ENCODE results near the gene IP6K1.
"Not testable (repeated sequence)": the region's sequence is repeated elsewhere in the genome, so short reads cannot be mapped to it uniquely, and the experiment has no call there.

The IP6K1 gene

DNA sequence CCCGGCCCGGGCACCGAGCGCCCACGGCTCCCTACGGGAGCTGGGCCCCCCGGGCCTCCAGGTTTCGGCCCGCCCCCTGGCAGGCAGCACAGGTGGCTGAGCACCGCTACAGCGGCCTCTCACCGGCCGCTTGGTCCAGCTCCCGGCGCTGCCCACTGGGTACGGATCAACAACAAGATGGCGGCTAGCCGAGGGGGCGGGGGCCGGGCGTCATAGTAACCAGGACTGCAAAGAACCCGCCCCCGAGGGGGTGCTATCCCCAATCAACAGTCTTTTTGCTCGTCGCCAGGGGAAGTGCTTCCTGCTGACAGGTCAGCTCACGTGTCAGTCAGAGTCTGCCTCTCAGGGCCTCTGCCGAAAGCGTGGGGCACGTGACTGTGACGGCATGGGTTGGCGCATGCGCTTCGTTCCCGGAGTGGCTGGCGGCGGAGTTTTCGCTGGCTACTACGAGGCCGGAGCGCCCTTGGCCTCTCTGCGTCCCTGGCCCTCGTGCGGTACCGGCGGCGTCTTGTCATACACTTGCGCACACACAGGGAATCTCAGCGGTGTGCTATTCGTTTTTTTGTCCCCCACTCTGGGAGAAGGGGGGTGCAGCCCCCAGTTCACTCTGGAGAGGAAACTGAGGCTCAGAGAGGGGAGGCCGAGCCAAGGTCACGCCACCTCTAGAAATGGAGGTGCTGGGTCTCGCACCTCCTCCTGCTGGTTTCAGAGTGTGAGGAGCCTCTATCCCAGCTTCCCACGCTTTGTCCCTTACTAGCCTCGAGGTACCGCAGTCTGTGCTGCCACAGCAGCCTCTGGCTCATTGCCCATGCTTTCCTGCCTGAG, at the start of gene IP6K1:
TSS of gene IP6K1 (minus strand) at position 186 of the 825 bp plus-strand sequence. CDS start 38,502 bp downstream, outside the sequence.
- DNase-seq, result peak; percentile 100

DNA sequence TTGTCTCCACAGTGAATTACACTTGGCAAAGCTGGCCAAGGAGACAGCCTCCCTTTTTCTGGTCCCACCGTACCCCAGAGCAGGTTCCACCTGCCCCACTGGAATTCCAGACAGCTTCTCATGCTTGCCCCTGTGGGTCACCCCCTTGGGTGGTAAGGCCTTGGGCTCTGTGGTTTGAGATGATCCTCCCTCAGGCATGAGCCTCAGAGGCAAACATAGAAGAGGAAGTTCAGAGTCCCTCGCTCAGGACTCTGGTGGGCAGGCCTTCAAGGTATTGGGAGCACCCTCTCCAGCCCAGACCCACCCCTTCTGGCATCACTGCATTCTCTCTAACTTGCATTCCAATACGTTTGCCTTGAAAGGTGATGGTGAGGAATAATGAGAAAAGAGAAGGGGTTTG, 45.0 kb upstream of the IP6K1 start:
- no peak for DNase-seq

DNA sequence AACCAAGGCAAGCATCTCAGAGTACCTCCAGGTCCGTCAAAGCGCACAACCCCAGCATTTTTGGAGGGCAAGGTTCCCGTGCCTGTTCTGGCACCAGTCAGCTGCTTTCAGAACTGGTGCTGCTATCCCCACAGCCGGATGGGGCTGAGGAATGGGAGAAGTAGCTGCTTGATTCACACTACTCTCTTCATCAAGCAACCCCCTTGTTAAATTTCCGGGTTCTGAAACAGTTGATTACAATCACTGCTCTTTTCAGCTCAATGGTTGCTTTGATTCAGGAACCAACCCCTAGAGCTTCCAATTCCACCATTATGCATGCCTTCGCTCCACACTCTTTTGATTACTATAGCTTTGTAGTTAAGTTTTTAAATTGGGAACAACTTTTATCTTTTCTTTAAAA, 39.7 kb upstream of the IP6K1 start:
- no peak for DNase-seq

DNA sequence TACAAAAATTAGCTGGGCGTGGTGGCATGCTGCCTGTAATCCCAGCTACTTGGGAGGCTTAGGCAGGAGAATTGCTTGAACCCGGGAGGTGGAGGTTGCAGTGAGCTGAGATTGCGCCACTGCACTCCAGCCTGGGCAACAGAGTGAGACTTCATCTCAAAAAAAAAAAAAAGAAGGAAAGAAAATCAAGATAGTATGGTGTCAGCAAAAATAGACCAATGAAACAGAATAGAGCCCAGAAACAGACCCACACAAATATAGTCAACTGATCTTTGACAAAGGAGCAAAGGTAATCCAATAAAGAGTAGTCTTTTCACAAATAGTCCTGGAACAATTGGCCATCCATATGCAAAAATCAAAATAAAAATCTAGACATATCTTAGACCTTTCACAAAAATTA, 36.8 kb upstream of the IP6K1 start:
- DNase-seq, result not testable (repeated sequence)

DNA sequence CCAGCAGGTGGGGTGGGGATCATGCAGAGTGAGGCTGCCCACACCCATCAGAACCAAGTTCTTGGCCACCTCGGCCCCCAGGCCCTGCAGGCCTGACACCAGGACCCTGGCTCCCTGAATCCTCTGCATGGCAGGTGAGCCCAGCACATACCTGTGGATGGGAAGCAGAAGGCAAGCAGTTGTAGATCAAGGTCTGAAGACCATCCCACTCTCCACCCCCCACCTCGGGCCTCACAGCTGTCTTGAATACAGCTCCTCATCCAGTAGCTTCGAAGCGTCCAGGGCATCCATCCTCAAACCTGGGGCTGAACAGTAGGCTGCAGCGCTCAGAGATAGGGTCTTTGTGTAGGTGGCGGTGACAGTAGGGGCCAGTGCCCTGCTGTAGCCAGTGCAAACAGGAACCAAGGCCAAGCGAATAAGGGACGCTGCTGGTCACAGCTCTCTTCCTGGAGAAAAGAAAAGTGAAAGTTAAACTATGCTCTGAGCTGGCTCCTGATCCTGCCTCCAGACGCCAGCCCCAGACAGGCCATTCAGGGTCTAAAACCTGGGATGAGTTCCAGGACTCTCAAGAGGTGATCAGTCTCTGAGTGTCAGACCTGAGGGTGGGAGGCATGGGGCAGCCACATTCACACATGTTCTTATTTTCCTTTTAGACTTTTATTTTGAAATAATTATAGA, 27.3 kb upstream of the IP6K1 start, which contains the start of gene UBA7:
TSS of gene UBA7 (minus strand) at position 457 of the 678 bp plus-strand sequence. CDS start at position 291, 166 bp downstream.
- peak; percentile 83 for DNase-seq

DNA sequence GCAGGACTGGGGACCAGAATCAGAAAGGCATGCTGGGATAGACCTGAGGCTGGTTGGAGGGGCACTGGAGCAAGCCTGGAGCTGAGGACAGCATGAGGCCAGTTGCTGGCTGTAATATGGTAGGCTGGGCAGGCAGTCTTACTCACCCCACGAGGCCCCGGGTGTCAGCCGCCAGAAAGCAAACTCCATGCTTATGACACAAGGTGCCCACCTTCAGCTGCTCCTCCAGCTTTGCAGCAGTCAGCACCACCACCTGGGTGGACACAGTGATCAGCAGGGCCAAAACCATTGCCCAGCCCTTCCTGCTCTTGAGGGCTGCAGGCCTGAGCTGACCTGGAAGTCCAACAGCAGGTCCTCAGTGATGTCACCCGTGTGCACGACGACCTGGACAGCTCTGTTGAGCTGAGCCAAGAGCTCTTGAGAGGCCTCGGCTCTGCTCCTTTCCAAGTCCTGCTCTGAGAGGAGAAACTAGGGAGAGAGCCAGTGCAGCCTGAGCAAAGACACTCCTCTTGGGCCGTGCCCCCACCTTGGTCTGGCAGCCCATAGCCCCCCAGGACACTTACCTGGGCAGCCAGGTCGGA, 26.7 kb upstream of the IP6K1 start:
- no peak for DNase-seq

DNA sequence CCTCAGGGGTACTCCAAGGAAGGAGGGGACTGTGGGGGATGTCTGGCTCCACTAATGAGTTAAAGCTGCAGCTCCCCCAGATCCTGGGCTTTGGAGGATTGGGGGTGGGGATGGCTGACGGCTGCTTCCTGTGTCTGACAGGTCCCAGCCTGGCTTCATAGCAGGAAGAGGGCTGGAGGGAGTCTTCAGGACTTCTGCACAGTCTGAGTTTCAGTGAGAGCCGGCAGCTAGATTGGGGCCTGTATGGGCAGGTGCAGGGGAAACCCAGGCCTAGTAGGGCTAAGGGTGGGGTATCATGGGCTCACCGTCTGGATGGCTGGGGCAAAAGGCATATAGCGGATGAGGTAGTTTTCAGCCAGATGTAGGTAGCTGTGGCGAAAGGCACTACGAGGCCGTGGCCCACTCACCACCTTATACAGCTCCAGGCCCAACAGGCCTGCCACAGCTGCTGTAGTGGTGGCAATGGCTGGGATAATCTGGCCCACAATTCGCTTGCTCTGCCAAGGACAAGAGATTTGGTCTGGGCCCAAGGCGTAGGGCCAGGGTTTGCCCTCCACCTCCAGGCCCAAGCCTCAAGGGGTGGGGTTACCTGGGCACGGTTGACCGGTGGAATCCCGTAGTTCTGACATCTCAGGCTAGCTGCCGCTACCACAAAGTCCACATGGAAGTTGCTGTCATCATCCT, 21.2 kb upstream of the IP6K1 start:
- DNase-seq, result peak; percentile 34

DNA sequence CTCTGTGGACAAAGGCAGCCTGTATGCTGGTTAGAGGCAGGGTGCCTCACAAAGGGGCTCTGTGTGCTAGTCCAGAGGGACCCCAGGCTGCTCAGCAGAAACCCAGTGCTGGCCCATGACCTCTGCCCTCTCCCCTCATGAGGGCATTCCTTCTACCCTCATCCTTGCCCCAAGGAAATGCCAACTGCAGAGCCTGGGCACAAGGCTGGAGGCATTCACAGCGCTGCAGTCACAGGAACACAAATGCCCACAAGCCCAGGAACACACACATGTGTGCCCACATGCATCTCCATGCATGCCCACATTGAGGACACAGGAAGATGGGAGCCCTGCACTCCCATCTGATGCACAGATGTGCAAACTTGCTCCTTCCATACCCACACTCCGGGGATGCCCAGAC, 20.5 kb upstream of the IP6K1 start:
- no peak for DNase-seq

DNA sequence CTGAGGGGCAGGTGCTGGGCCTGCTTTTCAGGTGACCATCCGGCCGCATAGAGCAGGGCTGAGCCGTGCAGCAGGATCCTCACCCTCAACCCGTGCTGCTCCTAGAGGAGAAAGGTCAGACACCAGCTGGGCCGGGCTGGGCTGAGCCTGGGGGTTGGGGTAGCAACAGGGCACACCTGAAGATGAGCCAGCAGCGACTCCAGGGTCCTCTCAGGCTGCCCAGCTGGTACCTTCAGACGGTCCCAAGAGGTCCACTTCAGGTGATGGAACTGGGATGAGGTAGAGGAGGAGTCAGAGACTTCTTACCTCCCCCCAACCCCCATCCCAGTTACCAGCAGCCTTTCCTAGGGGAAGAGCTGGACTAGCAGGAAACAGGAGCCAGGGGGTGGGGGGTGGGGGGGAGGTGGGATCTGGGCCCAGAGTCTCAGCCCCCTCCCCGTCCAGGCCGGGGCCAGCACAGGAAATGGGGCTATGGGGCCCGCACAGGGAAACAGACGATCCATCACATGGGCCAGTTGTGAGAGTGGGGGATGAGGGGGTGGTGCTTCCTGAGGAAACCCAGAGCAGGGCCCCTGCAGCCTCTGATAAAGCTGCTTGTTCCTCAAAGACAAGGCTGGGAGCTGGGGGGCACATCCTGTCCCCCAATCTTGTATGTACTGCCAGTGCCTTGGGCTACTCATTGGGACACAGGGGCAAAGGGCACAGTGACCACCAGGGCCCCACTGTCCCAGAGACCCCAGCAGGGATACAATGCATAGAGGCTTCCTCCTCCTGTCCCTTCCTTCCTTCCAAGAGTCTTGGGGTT, 19.8 kb upstream of the IP6K1 start:
- peak; percentile 89 for DNase-seq

DNA sequence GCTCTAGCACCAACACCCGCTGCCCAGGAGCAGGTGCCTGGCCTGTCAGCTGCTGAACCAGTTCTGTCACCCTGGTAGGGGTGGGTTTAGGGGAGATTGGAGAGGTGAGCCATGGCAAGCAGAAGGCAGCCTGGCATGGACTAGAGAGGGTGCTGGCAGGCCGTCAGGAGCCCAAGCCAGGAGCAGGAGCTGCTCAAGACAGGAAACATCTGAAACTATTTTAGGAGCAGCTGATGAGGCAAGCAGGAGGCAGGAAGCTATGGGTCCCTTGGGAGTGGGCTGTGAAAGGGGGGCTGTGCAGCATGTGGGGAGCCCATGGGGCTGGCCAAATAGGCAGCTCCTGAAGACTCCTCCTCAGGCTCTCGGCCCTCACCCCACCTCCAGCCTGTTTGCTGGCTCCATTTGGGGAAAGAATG, 19.0 kb upstream of the IP6K1 start:
- DNase-seq, result peak; percentile 98

DNA sequence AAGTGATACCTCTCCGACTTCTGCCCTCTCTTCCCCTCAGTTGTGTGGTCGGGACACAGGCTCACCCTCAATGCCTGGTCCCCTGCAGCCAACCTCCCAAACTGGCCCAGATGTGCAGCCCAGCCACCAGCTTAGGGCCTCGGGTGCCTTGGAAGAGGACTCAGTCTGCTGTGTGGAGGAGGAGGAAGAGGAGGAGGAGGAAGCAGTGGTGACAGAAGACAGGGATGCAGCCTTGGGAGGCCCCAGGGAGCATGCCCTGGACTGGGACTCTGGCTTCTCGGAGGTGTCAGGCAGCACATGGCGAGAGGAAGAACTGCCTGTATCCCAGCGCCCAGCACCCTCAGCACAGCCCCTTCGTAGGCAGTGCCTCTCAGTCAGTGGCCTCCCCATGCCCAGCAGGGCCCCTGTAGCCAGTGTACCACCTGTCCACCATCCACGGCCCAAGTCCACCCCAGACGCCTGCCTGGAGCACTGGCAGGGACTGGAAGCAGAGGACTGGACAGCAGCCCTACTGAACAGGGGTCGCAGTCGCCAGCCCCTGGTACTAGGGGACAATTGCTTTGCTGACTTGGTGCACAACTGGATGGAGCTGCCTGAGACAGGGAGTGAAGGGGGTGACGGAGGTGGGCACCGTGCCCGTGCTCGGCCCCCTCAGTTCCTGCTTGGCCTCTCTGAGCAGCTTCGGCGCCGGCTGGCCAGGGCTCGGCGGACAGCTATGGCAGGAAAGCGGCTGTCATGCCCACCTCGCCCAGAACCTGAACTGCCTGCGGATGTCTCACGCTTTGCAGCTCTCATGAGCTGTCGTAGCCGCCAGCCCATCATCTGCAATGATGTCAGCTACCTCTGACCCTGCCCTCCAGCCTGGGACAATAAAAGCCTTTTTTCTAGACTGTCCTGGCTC, 18.0 kb upstream of the IP6K1 start:
- DNase-seq, result peak; percentile 22

DNA sequence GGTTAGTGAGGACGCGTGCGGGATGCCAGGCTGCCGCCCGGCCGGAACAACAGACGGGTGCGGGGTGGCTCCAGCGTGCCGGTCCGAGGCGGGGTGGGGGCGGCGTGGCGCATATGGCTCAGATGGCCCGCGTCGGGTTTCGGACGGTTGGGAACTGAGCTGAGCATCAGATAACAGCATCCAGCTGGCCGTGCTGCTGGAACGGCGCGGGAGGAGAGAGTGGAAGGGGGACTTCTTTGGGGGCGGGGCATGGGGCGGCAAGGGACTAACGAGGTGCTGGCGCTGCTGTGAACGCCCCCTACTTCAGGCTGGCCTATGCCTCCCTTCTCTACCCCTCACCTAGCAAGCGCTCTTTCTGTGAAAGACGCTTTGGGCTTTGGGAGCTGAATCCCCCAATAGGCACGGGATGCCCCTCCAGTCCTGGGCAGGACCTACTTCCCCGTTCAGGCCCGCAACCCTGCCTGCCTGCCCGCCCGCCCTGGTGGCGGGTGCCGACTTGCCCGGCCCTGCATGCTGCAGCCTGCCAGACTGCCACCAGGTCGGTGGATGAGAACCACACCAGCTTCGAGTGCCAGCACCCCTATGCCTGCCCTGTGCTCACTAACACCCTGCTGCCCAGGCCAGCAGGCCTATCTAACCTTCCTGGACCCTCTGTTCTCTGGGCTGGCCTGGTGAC, 17.3 kb upstream of the IP6K1 start:
- peak; percentile 56 for DNase-seq

DNA sequence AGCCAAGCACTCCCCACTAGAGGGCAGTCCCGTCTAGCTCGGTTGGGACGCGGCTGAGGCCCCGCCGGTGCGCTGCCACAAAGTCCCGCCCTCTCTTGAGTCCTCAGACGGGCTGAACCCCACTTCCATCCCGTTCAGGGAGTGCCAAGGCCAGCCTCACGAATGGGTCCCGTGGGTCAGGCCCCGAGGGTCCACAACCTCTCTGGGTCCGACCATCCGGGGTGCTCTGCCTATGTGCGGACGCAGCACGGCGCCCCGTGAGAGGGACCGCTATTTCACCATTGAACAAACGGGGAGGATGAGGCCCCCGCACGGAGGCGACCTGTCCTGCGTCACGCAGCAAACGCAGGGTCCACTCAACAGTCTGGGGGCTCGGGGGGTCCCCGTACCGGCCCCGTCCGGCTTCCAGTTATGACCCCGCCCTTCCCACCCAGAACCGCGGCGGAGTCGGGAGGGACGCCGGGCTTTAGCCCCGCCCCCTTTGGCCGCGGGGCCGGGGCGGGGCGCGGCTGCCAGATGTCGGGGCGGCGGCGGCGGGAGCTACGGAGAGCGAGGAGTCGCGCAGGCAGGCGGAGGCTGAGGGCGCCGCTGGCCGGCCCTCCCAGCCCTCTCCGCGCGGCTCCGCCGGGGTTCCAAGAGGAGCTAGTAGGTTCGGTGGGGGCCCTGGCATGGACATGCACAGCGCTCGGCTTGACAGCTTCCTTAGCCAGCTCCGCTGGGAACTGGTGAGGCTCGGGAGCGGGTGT, 16.6 kb upstream of the IP6K1 start, which contains the start of gene INKA1:
TSS of gene INKA1 (plus strand) at position 543 of the 746 bp plus-strand sequence. CDS start at position 675, 132 bp downstream.
- DNase-seq, result peak; percentile 80

DNA sequence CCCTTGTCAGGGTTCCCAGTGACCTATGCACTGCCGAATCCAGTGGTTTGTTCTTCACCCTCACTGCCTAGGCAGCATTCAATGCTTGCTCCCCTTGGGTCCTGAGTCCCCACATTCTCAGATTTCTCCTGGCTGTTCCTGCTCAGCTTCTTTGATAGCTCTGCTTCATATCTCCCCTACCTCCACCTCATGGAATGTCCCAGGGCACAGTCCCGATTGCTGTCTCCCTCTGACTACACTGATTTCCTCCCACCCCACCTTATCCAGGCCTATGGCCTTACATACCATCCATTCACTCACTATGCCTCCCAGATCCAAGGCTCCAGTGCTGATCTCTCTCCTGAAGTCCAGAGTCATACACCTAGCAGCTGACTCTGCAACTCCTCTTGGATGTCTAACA, 14.8 kb upstream of the IP6K1 start:
- no peak for DNase-seq

DNA sequence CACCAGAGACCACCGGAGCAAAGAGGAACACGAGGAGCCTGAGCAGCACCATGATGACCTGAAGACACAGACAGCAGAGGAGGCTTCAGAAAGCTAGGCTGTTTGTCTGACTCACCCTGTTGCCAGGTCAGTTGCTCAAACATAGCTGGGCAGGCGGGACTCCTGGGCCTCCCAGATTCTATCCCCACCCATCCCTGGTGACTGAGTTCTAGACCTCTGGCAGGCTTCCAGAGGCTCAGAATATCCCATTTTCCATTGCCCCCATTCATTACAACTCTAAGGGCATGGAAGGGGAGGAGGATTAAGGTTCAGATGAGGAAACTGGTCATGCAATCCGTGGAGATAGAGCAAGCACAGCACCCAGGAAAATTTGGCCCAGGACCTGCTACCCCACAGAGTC, 13.4 kb upstream of the IP6K1 start, which contains the start of gene CDHR4:
TSS of gene CDHR4 (minus strand) at position 113 of the 400 bp plus-strand sequence. CDS start at position 52, 61 bp downstream.
- peak; percentile 65 for DNase-seq

DNA sequence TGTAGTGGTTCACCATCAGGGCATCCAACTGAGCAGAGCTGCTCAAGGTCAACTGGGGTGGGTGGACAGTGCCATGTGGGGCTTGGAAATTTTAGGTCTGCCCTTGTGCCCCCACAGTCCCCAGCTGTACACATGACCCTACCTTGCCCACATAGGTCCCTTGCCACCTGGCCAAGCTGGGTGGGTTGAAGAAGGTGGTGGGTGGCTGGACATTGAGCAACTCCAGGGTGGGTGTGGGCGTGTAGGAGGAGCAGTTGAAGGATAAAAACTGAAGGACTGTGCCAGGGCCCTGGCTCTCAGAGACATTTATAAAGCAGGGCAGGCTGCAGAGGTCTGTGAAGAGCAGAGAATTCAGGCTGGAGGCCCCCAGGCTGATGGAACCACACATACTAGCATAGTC, 12.8 kb upstream of the IP6K1 start:
- no peak for DNase-seq

DNA sequence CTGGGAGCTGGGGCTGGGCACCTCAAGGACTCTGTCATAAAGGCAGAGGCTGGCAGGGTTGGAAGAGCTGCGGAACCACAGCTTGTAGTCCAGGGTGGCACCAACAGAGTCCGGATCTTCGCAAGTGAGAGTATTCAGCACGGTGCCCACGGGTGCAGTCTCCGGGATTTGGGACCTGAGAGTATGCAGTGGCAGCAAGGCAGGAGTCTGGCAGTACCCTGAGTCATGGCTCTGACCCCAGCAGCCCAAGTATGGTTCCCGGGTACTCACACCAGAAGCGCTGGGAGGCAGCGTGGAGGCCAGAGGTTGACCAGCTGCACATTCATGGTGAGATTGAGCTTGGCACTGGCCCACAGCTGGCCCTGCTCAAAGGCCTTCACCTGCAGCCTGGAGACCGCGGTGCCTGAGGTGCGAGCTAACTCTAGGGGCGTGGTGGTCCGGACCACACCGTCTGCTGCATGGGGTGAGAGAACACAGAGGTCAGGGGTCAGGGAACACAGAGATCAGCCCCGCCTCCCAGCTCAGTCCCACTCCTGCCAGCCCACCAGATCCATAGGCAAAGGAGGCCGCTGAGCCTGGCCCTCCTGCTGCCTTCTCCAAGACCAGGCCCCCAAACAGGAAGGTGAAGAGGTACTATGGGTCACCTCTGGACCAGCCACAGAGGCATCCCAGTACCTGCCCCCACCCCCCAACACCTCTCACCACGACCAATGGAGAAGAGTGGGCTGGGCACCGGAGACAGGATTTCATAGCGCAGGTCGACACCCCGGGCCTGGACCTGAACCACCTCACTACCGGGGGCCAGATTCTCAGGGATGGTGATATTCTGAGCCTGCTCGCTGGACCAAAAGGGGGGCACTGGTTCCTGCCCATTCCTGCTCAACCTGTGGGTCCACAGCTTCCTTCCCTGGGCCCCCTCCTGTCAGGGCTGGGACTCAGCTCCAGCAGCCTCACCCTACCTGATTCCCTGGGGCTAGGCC, 8.9 kb upstream of the IP6K1 start:
- no peak for DNase-seq

DNA sequence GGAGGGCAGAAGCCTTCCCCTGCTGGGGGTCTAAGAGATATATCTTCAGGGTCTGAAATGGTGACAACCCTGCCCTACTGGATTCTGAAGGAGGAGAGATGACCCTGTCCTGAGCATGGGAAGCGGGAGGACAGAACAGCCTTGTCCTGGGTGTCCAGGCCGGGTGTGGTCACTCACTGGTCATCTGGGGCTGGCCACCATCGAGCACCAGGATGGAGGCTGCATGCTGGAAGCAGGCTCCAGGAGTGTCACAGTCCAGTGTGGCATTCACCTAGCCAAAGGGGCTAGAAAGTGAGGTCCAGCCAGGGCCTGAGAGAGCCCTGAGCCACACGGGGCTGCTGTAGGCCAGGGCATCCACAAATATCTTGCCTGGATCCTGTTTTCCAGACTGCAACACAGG, 8.1 kb upstream of the IP6K1 start:
- no peak for DNase-seq
